Vagina (tissue), 2 donors: Measurements from ENCODE around the gene ROR1. TPM values are rescaled to one million over a fixed set of nuclear protein-coding genes. Genes with fewer than 3 reads are reported as not detected.

Experiments used
- DNase-seq, 2 donors: peaks; one replicate each; pipeline ENCODE4 v3.0.0-alpha.2; 2017; ENCODE audit errors: extremely low spot score in 2 of 2
- H3K27ac ChIP-seq: fragments of 200-600 bp; sonication (generic); one replicate; pipeline ENCODE4 v1.5.1; 2019
- H3K27me3 ChIP-seq: fragments of 200-600 bp; sonication (generic); one replicate; pipeline ENCODE4 v1.5.1; 2019
- H3K36me3 ChIP-seq, 2 donors: fragments of 200-600 bp; sonication (generic); one replicate each; pipeline ENCODE4 v1.5.1; 2017 to 2019
- H3K4me1 ChIP-seq: fragments of 200-600 bp; sonication (generic); one replicate; pipeline ENCODE4 v1.5.1; 2019
- H3K4me3 ChIP-seq, 2 donors: fragments of 200-600 bp; sonication (generic); 1 replicate in 1 of 2; 2 replicates in 1 of 2; pipeline ENCODE4 v1.5.1; 2016 to 2019
- H3K9me3 ChIP-seq: fragments of 200-600 bp; sonication (generic); one replicate; pipeline ENCODE4 v1.5.1; 2019
- CTCF ChIP-seq, 3 experiments: fragments of 450-650 bp in 2 of 3; fragments of 200-600 bp in 1 of 3; sonication (generic) in 1 of 3; IDR thresholded peaks; one replicate each; pipeline ENCODE4 v1.5.1; 2017 to 2019; ENCODE audit warnings: antibody characterized with exemption in 3 of 3, mild to moderate bottlenecking in 2 of 3, moderate library complexity in 2 of 3
- POLR2A ChIP-seq, 2 donors: fragments of 450-650 bp; IDR thresholded peaks; one replicate each; pipeline ENCODE4 v1.6.1; 2017; ENCODE audit warnings: antibody characterized with exemption in 2 of 2, mild to moderate bottlenecking in 2 of 2, moderate library complexity in 2 of 2
- POLR2AphosphoS5 ChIP-seq, 2 donors: sonication (generic); formaldehyde crosslinking; IDR thresholded peaks; one replicate each; pipeline ENCODE4 v1.9.0; 2017; ENCODE audit warnings: antibody characterized with exemption in 2 of 2, mild to moderate bottlenecking in 2 of 2, low read depth in 1 of 2; ENCODE audit not compliant: insufficient read depth in 1 of 2
- intact Hi-C: fragments of 100-400 bp; cut with DNase I; formaldehyde crosslinking; loops from one replicate; pipeline ENCODE4 v1.15.1; 2023
- total RNA-seq: library from RNA; depleted of rRNA; stranded (reverse); fragments of >200 nt; gene quantifications from one replicate; pipeline ENCODE4 v1.2.3, GENCODE V29; 2016

ROR1 gene
- total RNA-seq, 1 donor from 2014 or later: 11.0 TPM

DNA sequence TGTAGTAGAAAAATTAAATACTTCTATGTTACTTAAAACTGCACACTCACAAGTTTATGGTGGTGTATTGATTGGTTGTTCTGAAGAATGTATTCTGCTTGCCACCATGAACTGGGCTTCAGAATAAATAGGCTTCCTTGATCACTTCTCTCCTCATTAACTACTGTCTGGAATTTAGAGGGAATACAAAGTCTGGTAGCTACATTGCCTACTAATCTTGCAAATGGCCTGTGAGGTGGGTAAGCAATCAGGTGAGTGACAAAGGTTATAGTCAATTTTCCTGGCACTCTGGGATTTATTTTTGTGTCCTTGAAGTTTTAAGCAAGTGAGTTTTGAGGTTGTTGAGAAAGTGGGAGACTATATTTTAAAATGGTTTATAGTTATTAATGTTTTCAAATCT is 101.8 kb downstream of the ROR1 start:
- Histone ChIP-seq H3K36me3 (no peaks in the 10 kb centered on the region), H3K27ac (no peak overlapping the region), H3K27me3 (no peaks in the 10 kb centered on the region), H3K9me3 (no peaks in the 10 kb centered on the region), H3K4me3 (no peak overlapping the region), H3K4me1 (peaks cover 17% of the 10 kb centered on the region)
- intact Hi-C loops: no loop called here
- DNase-seq: no peak
- TF ChIP-seq POLR2AphosphoS5 (IDR thresholded peaks at IDR 0.05; ENCODE audit: insufficient read depth in 1 of 2, low read depth in 1 of 2): no peak
- TF ChIP-seq POLR2A (IDR thresholded peaks at IDR 0.05): no peak
- TF ChIP-seq CTCF (IDR thresholded peaks at IDR 0.05): no peak

- TF ChIP-seq CTCF (IDR thresholded peaks at IDR 0.05) (no peak), POLR2A (IDR thresholded peaks at IDR 0.05) (no peak), POLR2AphosphoS5 (IDR thresholded peaks at IDR 0.05; ENCODE audit: insufficient read depth in 1 of 2, low read depth in 1 of 2) (no peak)
- no peaks in the 10 kb centered on the region for H3K36me3 ChIP-seq
- H3K27ac ChIP-seq: no peak overlapping the region
- peaks cover 17% of the 10 kb centered on the region for H3K4me1 ChIP-seq
- no peak overlapping the region for H3K4me3 ChIP-seq
- intact Hi-C loops: no loop called here
- DNase-seq: no peak
- H3K27me3 ChIP-seq: no peaks in the 10 kb centered on the region
- no peaks in the 10 kb centered on the region for H3K9me3 ChIP-seq
Measured at GRCh38 chr1:63877021-63877767, 103.4 kb downstream of the ROR1 start.

DNA sequence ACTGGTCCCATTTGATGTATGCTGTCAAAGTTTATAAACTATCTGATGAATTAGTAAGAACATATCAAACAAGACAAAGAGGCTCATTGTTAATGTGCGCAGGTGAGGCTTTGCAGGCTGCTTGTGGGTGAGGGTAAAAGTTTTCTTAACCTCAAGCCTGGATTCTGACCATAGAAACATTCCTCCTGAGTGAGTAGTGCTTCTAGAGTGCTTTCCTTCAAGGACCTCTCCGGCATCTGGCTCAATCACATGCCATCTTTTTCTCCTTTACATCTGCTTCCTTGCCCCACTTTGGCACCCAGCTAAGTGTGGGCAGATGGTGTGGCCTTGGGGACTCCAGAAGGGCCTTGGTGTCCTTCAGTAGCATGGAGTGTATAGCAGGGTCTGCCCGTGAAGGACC is 104.0 kb downstream of the ROR1 start:
- no peak for DNase-seq
- intact Hi-C loops: no loop called here
- Histone ChIP-seq H3K4me1 (peaks cover 21% of the 10 kb centered on the region), H3K9me3 (no peaks in the 10 kb centered on the region), H3K27me3 (no peaks in the 10 kb centered on the region), H3K27ac (no peak overlapping the region), H3K4me3 (no peak overlapping the region), H3K36me3 (no peaks in the 10 kb centered on the region)
- TF ChIP-seq POLR2A (IDR thresholded peaks at IDR 0.05): no peak
- no peak for TF ChIP-seq POLR2AphosphoS5 (IDR thresholded peaks at IDR 0.05; ENCODE audit: insufficient read depth in 1 of 2, low read depth in 1 of 2)
- TF ChIP-seq CTCF (IDR thresholded peaks at IDR 0.05): no peak

GRCh38 chr1:63878932-63879331 is 105.1 kb downstream of the ROR1 start:
- Histone ChIP-seq H3K36me3 (no peaks in the 10 kb centered on the region), H3K4me1 (peaks cover 26% of the 10 kb centered on the region), H3K27me3 (no peaks in the 10 kb centered on the region), H3K9me3 (no peaks in the 10 kb centered on the region), H3K27ac (no peak overlapping the region), H3K4me3 (no peak overlapping the region)
- intact Hi-C loops: no loop called here
- TF ChIP-seq CTCF (IDR thresholded peaks at IDR 0.05) (no peak), POLR2A (IDR thresholded peaks at IDR 0.05) (no peak), POLR2AphosphoS5 (IDR thresholded peaks at IDR 0.05; ENCODE audit: insufficient read depth in 1 of 2, low read depth in 1 of 2) (no peak)
- DNase-seq: no peak

DNA sequence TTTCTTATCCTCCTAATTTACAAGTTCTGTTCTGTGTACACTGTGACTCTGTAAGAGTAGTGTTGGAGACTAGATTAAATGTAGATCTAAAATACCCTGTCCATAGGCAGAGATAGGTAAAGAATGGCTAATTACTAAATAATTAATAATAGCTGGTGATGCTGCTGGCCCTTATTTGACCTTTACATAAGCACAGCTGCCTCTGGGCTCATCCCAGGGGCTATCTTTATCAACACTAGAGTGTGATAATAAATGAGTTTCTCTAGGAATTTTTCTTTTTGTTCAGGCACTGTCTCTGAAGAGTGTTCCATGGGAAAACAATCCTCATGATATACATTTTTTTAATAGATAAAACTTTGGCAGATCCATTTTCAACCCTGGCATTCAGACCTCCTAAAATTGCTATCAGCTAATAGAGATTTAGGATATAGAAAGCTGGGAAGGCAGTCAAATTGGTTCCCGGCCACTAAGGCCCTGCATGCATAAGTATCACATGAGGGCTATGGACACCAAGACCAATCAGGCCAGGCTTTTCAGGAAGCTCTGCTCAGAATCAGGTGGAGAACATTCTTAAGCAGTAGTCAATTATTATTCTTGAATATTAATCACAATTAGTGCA is 107.2 kb downstream of the ROR1 start:
- Histone ChIP-seq H3K27me3 (no peaks in the 10 kb centered on the region), H3K4me3 (no peak overlapping the region), H3K36me3 (no peaks in the 10 kb centered on the region), H3K9me3 (no peaks in the 10 kb centered on the region), H3K4me1 (peaks cover 19% of the 10 kb centered on the region), H3K27ac (no peak overlapping the region)
- intact Hi-C loops: no loop called here
- TF ChIP-seq CTCF (IDR thresholded peaks at IDR 0.05): no peak
- no peak for TF ChIP-seq POLR2A (IDR thresholded peaks at IDR 0.05)
- TF ChIP-seq POLR2AphosphoS5 (IDR thresholded peaks at IDR 0.05; ENCODE audit: insufficient read depth in 1 of 2, low read depth in 1 of 2): no peak
- no peak for DNase-seq
